ENCODE measurements around the gene GNG3. TPM values are rescaled to one million over a fixed set of nuclear protein-coding genes. Genes with fewer than 3 reads are reported as not detected.

Gene GNG3
- not detected in 2 replicates for total RNA-seq (ENCODE audit: low replicate concordance)

DNA sequence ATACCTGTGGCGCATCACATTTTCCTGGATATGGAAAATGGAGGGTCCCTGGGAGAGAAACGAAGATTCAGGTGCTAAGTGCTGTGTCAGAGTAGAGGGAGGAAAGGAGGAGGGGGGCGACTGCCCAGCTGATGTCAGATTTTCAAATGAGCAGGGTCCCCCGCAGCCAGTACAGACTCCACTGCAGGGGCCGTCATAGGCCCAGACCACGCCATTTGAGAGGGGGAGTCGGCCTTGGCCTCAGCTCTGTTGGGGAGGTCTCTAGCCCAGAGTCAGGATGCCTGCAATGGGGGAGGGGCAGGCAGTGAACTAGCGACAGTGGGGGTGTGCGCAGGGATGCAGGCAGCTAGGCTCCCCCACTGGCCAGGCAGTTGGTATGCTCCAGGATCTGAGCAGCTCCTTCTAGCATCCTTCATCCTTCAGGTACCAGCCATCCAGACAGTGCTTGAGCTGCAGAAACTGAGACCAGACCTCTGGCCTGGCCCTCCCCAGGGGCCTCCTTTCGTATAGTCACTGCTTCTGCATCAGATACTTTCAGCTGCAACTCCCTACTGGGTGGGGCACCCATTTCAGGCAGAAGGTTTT, at the start of gene GNG3, which contains the start of gene BSCL2:
TSS of gene GNG3 (plus strand) at position 400 of the 585 bp plus-strand sequence. CDS start 620 bp downstream, outside the sequence.
TSS of gene BSCL2 (minus strand) at position 148 of the 585 bp plus-strand sequence. CDS start 229 bp downstream, outside the sequence.
- no peak for DNase-seq (ENCODE audit: low read depth)
- TF ChIP-seq, protein P1, sequence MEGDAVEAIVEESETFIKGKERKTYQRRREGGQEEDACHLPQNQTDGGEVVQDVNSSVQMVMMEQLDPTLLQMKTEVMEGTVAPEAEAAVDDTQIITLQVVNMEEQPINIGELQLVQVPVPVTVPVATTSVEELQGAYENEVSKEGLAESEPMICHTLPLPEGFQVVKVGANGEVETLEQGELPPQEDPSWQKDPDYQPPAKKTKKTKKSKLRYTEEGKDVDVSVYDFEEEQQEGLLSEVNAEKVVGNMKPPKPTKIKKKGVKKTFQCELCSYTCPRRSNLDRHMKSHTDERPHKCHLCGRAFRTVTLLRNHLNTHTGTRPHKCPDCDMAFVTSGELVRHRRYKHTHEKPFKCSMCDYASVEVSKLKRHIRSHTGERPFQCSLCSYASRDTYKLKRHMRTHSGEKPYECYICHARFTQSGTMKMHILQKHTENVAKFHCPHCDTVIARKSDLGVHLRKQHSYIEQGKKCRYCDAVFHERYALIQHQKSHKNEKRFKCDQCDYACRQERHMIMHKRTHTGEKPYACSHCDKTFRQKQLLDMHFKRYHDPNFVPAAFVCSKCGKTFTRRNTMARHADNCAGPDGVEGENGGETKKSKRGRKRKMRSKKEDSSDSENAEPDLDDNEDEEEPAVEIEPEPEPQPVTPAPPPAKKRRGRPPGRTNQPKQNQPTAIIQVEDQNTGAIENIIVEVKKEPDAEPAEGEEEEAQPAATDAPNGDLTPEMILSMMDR (IDR thresholded peaks at IDR 0.05; ENCODE audit: insufficient read depth, low read length), result no peak
- H3K4me3 ChIP-seq (ENCODE audit: low read depth, low read length), result peak within 1 kb of the TSS; percentile 62

DNA sequence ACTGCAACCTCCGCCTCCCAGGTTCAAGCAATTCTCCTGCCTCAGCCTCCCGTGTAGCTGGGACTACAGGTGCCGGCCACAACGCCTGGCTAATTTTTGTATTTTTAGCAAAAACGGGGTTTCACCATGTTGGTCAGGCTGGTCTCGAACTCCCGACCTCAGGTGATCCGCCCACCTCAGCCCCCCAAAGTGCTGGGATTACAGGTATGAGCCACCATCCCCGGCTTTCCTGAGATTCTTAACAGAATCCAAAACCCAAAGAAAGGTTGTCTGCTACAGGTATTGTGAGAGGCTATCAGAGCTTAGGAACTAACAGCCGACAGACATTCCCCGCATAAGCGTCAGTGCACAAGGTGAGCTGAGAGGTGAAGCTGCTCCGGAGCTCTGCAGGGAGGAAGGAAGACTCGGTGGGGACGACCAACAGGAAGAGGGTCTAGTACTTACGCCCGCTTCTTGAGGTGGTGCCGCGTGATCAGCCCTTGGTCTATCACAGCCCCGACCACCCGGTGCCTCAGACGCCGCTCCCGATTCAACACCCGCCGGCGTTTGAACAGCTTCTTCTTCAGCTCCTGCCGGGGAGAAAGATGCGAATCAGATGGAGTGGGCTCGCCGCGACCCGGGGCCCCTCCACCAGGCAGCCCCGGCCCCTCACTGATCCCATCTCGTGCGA, 42.9 kb upstream of the GNG3 start:
- peak overlapping the region; percentile 97 for H3K4me3 ChIP-seq (ENCODE audit: low read depth, low read length)

DNA sequence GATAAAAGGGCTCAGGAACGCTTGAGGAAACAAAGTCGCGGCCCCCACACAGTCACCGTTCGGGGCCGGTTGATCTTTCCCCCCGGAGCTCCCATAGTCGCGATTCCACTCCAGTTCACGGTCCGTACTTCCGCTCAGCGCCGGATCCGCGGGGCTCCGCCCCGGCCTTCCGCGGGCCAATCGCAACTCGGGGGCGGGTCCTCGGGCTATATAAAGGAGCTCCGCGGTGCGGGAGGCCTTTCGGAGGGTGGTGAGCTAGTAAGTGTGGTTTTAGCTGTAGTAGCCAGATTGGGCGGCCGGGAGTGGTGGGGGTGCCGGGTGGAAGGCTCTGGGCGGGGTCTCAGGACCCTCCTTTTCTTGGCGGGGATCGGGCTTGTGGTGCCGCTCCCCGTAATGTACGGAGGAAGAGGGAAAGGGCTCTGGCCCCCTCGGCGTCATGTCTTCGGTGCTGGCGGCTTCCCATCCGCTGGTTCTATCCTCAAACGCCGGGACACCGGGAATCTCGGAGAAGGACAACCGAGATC, 42.3 kb upstream of the GNG3 start, which contains the start of the genes C11orf98 and CSKMT:
TSS of gene C11orf98 (minus strand) at position 136 of the 524 bp plus-strand sequence. CDS start at position 95, 41 bp downstream.
TSS of gene CSKMT (plus strand) at position 238 of the 524 bp plus-strand sequence. CDS start 568 bp downstream, outside the sequence.
- TF ChIP-seq, protein P1 (IDR thresholded peaks at IDR 0.05; ENCODE audit: insufficient read depth, low read length), result no peak
- peak within 1 kb of the TSS; percentile 97 for H3K4me3 ChIP-seq (ENCODE audit: low read depth, low read length)
- peak; percentile 94 for DNase-seq (ENCODE audit: low read depth)

More for the DNA sequence above, 42.9 kb upstream of the GNG3 start:
- TF ChIP-seq, protein P1 (IDR thresholded peaks at IDR 0.05; ENCODE audit: insufficient read depth, low read length), result no peak
- DNase-seq (ENCODE audit: low read depth), result peak; percentile 49

DNA sequence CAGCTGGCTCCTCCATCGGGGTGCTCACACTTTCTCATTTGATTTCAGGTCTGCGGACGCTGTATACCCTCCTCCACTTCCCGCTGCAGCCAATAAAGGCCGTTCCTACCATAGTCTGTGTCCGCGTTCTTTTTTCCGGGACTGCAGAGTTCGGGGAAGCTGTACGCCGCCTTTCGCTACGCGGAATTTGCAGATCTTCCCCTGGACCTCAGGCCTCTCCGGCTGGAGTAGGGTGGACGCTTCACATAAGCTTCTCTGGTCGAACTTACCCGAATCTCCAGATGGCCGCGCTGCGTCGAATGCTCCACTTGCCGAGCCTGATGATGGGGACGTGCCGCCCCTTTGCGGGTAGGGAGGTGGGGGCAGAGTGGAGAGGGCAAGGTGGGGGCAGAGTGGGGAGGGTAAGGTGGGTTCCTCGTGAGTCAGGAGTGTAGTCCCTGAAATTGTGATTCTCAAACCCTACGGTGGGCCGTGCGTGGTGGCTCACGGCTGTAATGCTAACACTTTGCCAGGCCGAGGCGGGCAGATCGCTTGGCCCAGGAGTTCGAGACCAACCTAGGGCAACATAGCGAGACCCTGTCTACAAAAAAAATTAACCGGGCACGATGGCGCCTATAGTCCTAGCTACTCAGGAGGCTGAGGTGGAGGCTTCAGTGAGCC, 41.7 kb upstream of the GNG3 start:
- H3K4me3 ChIP-seq (ENCODE audit: low read depth, low read length), result peak overlapping the region; percentile 97
- TF ChIP-seq, protein P1 (IDR thresholded peaks at IDR 0.05; ENCODE audit: insufficient read depth, low read length), result no peak
- peak; percentile 74 for DNase-seq (ENCODE audit: low read depth)

DNA sequence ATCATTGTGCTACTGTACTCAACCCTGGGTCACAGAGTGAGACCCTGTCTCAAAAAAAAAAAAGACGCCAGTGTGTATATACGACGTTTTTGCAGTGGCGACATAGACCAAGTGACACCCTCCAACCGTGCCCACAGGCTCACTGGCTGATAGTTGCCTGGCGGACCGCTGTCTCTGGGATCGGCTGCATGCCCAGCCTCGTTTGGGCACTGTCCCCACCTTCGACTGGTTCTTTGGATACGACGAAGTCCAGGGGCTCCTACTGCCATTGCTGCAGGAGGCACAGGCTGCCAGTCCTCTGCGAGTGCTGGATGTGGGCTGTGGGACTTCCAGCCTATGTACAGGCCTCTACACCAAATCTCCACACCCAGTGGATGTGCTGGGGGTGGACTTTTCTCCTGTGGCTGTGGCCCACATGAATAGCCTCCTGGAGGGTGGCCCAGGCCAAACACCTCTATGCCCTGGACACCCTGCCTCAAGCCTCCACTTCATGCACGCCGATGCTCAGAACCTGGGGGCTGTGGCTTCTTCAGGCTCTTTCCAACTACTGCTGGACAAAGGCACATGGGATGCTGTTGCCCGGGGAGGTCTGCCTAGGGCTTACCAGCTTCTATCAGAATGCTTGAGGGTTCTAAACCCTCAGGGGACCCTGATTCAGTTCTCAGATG, 41.1 kb upstream of the GNG3 start:
- TF ChIP-seq, protein P1 (IDR thresholded peaks at IDR 0.05; ENCODE audit: insufficient read depth, low read length), result no peak
- peak overlapping the region; percentile 97 for H3K4me3 ChIP-seq (ENCODE audit: low read depth, low read length)
- no peak for DNase-seq (ENCODE audit: low read depth)

DNA sequence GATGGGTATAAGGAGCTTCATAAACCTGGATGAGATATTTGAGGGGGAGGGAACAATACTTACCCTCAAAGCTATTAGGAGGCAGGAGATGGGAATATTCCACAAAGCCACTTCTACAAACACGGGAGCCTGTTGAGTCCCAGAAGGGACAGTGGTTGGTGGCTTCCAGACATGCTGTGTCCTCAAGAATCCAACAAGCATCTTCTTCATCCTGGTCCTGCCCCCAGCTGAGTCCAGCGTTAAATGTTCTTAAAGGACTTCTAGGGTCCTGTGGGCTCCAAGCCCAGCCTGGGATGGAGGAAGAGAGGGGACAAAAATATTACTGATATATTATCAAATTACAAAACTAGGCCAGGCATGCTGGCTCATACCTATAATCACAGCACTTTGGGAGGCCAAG, 40.0 kb upstream of the GNG3 start:
- peak overlapping the region; percentile 97 for H3K4me3 ChIP-seq (ENCODE audit: low read depth, low read length)
- DNase-seq (ENCODE audit: low read depth), result no peak
- TF ChIP-seq, protein P1 (IDR thresholded peaks at IDR 0.05; ENCODE audit: insufficient read depth, low read length), result no peak

Data from fibroblast of the aortic adventitia (primary cell).